ENCODE data around the gene MT1A.

GRCh38 chr16:56632848-56633365 lies 5.6 kb upstream of the MT1A start:
- no peak for TF ChIP-seq EZH2 (IDR thresholded peaks at IDR 0.05; ENCODE audit: borderline replicate concordance, low read depth, low read length, severe bottlenecking)
- TF ChIP-seq, protein P1, sequence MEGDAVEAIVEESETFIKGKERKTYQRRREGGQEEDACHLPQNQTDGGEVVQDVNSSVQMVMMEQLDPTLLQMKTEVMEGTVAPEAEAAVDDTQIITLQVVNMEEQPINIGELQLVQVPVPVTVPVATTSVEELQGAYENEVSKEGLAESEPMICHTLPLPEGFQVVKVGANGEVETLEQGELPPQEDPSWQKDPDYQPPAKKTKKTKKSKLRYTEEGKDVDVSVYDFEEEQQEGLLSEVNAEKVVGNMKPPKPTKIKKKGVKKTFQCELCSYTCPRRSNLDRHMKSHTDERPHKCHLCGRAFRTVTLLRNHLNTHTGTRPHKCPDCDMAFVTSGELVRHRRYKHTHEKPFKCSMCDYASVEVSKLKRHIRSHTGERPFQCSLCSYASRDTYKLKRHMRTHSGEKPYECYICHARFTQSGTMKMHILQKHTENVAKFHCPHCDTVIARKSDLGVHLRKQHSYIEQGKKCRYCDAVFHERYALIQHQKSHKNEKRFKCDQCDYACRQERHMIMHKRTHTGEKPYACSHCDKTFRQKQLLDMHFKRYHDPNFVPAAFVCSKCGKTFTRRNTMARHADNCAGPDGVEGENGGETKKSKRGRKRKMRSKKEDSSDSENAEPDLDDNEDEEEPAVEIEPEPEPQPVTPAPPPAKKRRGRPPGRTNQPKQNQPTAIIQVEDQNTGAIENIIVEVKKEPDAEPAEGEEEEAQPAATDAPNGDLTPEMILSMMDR (IDR thresholded peaks at IDR 0.05; ENCODE audit: borderline replicate concordance, extremely low read depth, low read length, poor library complexity, severe bottlenecking) = no peak
